Endothelial cell (in vitro differentiated cells): ENCODE data around the gene NKIRAS1. TPM values are rescaled to one million over a fixed set of nuclear protein-coding genes. Genes with fewer than 3 reads are reported as not detected.

ENCODE experiments used
- DNase-seq: peaks from one replicate; pipeline ENCODE4 v3.0.0; 2021; ENCODE audit warnings: low spot score
- H3K27ac Mint-ChIP-seq: one replicate; pipeline ENCODE4 v1.8.0; 2021; ENCODE audit warnings: mixed read lengths, inconsistent platforms; ENCODE audit not compliant: unreplicated experiment
- H3K27me3 Mint-ChIP-seq: one replicate; pipeline ENCODE4 v1.8.0; 2021; ENCODE audit warnings: mild to moderate bottlenecking, moderate library complexity, mixed read lengths, inconsistent platforms; ENCODE audit not compliant: unreplicated experiment
- H3K36me3 Mint-ChIP-seq: one replicate; pipeline ENCODE4 v1.8.0; 2021; ENCODE audit warnings: mild to moderate bottlenecking, low read depth, mixed read lengths, inconsistent platforms; ENCODE audit not compliant: unreplicated experiment
- H3K4me1 Mint-ChIP-seq: one replicate; pipeline ENCODE4 v1.8.0; 2021; ENCODE audit warnings: mild to moderate bottlenecking, mixed read lengths, inconsistent platforms; ENCODE audit not compliant: unreplicated experiment
- H3K4me3 Mint-ChIP-seq: one replicate; pipeline ENCODE4 v1.8.0; 2021; ENCODE audit warnings: mild to moderate bottlenecking, mixed read lengths, inconsistent platforms; ENCODE audit not compliant: unreplicated experiment
- H3K9me3 Mint-ChIP-seq: one replicate; pipeline ENCODE4 v1.8.0; 2021; ENCODE audit warnings: mixed read lengths, inconsistent platforms; ENCODE audit not compliant: unreplicated experiment
- CTCF ChIP-seq: fragments of 200-600 bp; sonication (generic); IDR thresholded peaks from one replicate; pipeline ENCODE4 v1.5.0; 2021; ENCODE audit warnings: antibody characterized with exemption; ENCODE audit not compliant: unreplicated experiment
- total RNA-seq: library from RNA; stranded (reverse); fragmentation: NEBNext Ultra II Directional; extraction: Animal tissue kit (Norgen Biotek cat#: 25700); gene quantifications from one replicate; pipeline ENCODE4 v1.2.1, GENCODE V29; 2021; ENCODE audit not compliant: unreplicated experiment

NKIRAS1 gene
- total RNA-seq, 1 donor from 2014 or later: 4.3 TPM

- H3K27ac Mint-ChIP-seq: no peak overlapping the region
- no peaks in the 10 kb centered on the region for H3K4me1 Mint-ChIP-seq
- no peak for TF ChIP-seq CTCF
- H3K27me3 Mint-ChIP-seq: peaks cover 3% of the 10 kb centered on the region
- H3K4me3 Mint-ChIP-seq: no peak overlapping the region
- no peak for DNase-seq
- peaks cover 4% of the 10 kb centered on the region for H3K36me3 Mint-ChIP-seq
- no peaks in the 10 kb centered on the region for H3K9me3 Mint-ChIP-seq
Measured at GRCh38 chr3:23961066-23961465, 44.3 kb upstream of the NKIRAS1 start.

- DNase-seq: no peak
- peaks cover 3% of the 10 kb centered on the region for H3K27me3 Mint-ChIP-seq
- H3K36me3 Mint-ChIP-seq: peaks cover 4% of the 10 kb centered on the region
- no peaks in the 10 kb centered on the region for H3K4me1 Mint-ChIP-seq
- H3K27ac Mint-ChIP-seq: no peak overlapping the region
- no peak overlapping the region for H3K4me3 Mint-ChIP-seq
- no peaks in the 10 kb centered on the region for H3K9me3 Mint-ChIP-seq
- no peak for TF ChIP-seq CTCF
Measured at GRCh38 chr3:23960649-23961048, 43.9 kb upstream of the NKIRAS1 start.

- Mint-ChIP-seq H3K27me3 (peaks cover 3% of the 10 kb centered on the region), H3K9me3 (no peaks in the 10 kb centered on the region), H3K4me1 (no peaks in the 10 kb centered on the region), H3K27ac (no peak overlapping the region), H3K4me3 (no peak overlapping the region), H3K36me3 (no peaks in the 10 kb centered on the region)
- no peak for DNase-seq
- no peak for TF ChIP-seq CTCF
Measured at GRCh38 chr3:23959135-23959900, 42.5 kb upstream of the NKIRAS1 start.

GRCh38 chr3:23956701-23957100 is 39.9 kb upstream of the NKIRAS1 start:
- Mint-ChIP-seq H3K4me3 (no peak overlapping the region), H3K4me1 (no peaks in the 10 kb centered on the region), H3K36me3 (no peaks in the 10 kb centered on the region), H3K27ac (no peak overlapping the region), H3K9me3 (no peaks in the 10 kb centered on the region), H3K27me3 (peaks cover 3% of the 10 kb centered on the region)
- TF ChIP-seq CTCF: no peak
- DNase-seq: no peak

GRCh38 chr3:23954144-23954543 is 37.4 kb upstream of the NKIRAS1 start:
- DNase-seq: no peak
- Mint-ChIP-seq H3K4me1 (no peaks in the 10 kb centered on the region), H3K27me3 (no peaks in the 10 kb centered on the region), H3K36me3 (no peaks in the 10 kb centered on the region), H3K27ac (no peak overlapping the region), H3K4me3 (no peak overlapping the region), H3K9me3 (no peaks in the 10 kb centered on the region)
- no peak for TF ChIP-seq CTCF
